GM19467 (cell line): ENCODE measurements around the gene SCUBE3.

Experiments
- ATAC-seq: cut with Tn5 transposase; IDR thresholded peaks from one replicate; pipeline ENCODE4 v1.9.1; 2021; ENCODE audit warnings: mild to moderate bottlenecking, moderate library complexity; ENCODE audit not compliant: unreplicated experiment

SCUBE3 gene

DNA sequence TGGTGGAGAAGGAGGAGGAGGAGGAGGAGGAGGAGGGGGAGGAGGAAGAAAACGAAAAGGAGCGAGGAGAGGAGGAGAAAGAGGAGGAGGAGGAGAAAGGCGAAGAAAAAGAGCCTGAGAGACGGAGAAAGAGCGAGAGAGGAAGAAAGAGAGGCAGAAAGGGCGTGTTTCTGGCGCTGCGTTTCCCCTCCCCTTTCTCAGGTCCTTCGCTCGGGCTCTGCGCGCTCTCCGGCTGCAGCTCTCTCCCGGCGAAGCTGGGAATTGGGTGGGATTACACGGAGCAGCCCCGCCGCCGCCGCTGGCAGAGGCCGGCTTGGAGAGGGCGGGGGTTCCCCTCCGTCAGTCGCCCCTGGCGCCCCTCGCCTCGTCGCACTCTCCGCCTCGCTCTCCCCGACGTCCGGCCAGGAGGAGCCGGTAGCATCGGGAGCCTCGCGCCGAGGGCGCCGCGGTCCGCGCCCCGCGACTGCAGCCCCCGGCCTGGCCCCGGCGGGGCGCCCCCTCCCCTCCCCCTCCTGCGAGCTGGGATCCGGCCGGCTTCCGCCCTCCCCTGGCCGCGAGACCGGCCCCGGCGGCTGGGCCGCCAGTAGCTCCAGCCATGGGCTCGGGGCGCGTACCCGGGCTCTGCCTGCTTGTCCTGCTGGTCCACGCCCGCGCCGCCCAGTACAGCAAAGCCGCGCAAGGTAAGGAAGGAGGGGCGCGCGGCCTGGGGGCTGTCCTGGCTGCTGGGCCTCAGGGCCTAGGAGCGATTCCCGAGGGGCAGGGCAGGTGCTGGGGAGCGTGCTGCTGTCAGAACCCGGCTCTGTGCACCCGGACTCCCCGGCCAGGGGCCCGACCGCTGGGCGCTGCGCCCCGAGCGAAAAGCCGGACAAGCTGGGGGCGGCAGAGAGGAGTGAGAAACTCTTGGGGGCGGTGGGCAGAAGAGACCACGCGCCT is at the start of gene SCUBE3:
Gene SCUBE3 (plus strand): TSS at position 133 of the 933 bp plus-strand sequence. CDS start 463 bp downstream, at position 596.
- no peak for ATAC-seq

DNA sequence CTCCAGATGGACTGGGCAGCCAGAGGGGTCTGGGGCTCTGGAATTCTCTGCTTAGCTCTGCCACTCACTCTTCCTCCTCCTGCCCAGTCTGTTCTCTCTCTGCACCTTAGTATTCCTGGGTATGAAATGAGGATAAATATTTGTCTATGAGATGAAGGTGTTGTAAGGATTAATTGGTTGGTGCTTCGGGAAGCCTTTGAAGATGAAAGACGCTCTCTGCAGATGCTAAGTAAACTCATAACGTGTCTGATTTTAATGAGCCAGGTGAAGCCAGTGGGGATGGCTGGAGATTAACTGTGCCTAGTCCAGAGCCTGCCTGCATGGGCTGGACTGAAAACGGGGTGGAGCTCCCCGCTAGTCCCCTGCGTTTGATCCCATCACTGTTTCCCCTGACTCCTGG is 49.5 kb upstream of the SCUBE3 start:
- no peak for ATAC-seq

DNA sequence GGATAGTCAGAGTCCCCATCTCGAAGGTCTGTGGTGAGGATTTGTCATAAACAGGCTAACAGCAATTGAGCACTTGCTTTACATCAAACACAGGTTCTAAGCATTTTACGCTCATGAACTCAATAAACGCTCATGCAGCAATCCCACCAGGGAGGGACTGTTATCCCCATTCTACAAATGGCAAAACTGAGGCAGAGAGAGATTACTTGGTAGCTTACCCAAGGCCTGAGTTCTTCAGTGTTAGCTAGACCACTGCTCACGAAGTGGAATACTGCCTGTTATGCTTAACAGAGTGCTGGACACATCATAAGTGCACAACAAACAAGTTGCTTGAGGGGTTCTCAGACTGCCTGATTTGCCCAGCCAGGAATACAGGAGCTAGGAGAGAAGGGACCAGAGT is 48.9 kb upstream of the SCUBE3 start:
- ATAC-seq, result no peak

DNA sequence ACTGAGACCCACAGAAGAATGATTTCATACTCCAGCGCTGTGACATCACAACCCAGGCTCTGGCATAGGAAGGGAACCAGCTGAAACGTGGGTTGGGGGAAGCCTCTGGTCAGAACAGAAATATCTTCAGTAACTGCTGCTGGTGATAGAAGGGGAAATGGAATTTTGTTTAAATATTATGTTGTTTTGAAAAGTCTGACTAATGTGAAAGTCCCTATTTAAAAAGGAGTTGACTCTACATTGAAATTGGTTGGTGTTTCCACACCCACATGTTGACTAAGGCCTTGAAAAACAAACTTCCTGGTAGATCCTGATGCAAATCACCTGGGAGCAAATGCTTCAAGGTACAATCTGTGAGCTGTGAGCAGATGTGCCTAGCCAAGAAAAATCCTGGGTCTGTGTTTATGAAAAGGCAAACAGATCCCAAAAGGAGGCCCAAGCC is 48.1 kb upstream of the SCUBE3 start:
- ATAC-seq, result no peak

DNA sequence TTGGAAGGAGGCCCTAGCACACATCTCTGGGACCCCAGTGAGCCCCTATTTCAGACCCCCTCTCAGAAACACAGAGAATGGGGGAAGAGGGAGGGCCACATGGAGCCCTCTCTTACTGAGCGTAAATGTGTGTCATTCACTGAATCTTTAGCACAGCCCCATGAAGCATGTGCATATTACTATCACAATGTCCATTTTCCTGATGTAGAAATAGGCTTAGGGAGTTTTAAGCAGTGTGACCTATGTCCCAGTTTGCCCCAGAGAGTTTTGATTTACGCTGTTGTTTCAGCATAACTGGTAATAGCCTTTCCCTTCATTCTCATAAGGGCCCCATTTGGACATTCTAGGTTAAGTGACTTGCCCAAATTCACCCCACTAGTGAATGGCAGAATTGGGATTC is 47.6 kb upstream of the SCUBE3 start:
- no peak for ATAC-seq

DNA sequence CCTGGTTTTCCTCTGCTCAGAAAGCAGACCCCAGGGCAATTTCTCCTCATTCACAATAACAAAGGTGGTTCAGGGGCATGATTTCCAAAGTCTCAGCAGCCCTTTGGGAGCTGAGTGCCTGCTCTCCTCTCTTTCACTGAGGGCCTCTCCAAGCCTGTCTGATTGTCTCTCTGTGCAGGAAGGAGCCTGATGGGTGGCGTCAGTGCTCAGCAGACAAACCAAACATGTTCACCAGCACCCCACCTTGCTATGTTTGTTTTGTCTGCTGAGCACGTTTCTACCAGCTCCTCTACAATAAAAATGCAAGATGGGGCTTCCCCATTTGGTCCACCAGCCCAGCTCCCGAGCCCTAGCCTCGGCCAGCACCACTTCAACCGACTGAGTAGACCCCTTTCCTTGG is 47.2 kb upstream of the SCUBE3 start:
- no peak for ATAC-seq

DNA sequence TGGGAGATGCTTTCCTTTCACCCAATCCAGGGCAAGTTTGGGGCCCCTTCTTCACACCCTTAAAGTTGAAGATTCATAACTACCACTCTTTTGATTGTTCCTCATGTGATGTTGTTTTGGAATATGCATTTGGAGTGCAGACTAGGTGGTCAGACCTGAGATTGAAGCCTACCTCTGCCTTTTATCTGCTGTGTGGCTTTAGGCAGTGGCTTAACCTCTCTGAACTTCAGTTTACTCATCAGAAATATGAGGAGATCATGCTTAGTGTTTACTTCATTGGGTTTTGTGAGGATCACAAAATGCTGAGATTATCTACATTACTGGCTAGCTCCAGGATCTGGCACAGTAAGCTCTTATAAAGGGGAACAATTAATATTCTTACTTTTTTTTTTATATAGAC is 46.3 kb upstream of the SCUBE3 start:
- no peak for ATAC-seq

DNA sequence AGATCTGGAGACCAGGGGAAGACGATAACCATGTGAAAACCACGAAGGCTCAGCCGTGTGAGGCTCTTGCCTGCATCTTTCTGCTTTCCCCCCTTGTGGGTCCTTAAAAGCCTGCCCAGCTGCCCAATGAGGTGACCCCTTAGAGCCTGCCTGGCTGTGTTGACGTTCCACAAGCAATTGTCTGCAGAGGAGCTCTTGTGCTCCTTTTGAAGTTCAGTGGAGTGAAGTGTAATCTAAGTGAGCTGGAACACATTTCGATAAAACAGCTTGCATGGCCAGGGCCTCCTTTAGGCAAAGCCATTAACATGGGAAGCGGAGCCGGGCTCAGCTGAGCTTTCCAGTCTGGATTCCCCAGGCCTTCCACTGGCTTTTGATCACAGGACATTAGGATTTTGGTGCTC is 45.3 kb upstream of the SCUBE3 start:
- ATAC-seq, result no peak

DNA sequence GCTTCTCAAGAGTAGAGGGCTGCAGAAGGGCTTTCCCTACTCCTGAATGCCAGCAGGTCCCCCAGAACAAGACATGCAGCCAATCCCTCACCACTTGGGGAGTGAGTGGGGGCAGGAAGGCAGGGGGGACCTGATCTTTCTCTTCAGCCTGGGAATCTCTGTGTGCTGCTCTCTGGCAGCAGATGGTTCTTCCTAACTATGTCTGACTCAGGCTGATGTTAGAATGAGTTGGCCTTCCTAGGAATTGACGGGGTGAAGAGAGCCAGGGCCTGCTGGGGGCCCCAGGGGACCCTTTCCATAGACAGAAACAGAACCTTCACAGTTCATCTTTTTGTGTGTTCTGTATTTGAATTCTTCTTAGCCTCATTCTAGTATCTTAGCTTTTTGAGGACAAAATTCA is 43.6 kb upstream of the SCUBE3 start:
- ATAC-seq, result no peak

DNA sequence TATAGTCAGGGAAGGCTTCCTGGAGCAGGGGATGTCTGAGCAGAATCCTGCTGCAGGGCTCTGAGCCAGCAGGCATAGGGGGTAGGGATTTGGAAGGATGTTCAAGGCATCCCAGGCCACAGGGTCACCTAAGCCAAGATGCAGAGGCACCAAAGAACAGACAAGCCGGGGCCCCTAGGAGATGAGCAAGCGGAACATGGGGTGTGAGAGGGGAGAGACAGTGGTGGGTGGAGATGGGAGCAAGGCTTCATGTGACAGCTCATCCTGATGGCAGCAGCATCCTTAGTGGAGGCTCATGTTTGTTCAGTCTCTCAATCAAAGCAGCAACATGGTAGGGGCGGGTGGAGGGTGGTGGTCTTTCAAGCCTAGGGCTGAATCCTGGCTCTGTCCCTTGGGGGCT is 42.9 kb upstream of the SCUBE3 start:
- ATAC-seq, result no peak

DNA sequence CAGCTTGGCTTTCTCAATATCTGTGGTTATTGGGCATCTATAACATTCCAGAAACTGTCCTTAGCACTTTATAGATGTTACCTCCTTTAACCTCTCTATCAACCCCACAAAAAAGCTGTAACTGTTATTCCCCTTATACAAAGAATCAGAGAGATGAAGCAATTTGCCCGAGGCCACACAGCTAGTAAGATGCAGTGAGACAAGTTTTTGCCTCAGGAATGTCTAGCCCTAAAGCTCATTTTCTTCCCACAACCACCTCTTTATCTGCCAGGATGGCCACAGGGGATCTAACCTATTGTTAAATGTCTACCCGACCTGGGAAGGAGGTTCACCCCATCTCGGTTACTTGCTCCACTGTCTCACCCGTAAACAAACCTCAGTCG is 40.7 kb upstream of the SCUBE3 start:
- no peak for ATAC-seq

DNA sequence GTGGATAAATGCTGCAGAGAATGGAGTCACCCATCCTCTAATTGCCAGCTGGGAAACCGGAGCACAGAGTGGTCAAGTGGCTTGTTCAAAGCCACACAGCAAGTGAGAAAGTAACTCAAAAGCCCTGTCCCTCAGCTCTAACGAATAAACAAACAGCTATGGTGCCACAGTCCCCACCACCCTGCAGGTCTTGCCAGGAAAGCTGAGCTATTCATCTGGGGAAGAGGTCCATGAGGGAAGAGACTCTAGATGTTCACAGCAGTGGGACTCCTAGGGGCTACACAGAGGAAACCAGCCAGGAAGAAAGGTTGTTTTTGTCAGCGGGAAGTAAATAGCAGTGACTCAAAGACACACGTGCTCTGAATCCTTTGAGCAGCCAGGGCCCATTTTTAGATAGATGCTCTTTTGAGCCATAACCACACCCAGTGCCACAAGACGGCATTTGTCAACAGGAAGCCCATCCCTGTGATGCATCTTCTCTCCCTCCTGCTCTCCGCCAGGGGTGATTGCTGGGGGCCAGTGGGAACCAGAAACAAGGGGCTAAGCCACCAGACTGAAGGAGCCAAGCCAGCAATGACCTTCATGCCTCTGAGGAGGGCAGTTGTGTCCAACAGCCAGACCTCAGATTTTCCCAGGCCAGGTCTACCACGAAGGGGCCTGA is 40.2 kb upstream of the SCUBE3 start:
- ATAC-seq, result no peak

DNA sequence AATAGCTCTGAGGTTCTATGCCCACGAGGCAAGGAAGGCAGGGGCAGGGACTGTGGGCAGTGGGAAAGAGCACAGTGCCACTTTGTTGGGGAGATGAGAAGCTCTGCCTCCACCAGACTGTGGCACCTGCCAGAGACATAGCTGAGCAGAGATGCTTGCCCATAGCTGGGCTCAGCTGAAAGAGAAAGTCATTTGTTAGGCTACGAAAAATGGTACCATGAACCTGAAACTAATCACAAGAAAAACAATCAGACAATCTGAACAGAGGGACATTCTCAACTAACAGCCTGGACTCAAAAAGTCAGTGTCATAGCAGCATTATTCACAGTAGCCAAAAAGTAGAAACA is 39.7 kb upstream of the SCUBE3 start:
- no peak for ATAC-seq

DNA sequence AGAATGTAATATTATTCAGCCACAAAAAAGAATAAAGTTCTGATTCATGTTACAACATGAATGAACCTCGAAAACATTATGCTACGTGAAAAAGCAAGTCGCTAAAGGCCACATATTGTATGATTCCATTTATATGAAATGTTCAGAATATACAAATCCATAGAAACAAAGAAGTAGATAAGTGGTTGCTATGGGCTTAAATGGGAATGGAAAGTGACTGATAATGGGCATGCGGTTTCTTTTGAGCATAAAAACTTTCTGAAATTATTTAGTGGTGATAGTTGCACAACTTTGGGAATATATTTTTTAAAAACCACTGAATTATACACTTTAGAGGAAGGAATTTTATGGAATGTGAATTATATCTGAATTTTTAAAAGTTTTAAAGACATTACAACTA is 39.3 kb upstream of the SCUBE3 start:
- no peak for ATAC-seq

DNA sequence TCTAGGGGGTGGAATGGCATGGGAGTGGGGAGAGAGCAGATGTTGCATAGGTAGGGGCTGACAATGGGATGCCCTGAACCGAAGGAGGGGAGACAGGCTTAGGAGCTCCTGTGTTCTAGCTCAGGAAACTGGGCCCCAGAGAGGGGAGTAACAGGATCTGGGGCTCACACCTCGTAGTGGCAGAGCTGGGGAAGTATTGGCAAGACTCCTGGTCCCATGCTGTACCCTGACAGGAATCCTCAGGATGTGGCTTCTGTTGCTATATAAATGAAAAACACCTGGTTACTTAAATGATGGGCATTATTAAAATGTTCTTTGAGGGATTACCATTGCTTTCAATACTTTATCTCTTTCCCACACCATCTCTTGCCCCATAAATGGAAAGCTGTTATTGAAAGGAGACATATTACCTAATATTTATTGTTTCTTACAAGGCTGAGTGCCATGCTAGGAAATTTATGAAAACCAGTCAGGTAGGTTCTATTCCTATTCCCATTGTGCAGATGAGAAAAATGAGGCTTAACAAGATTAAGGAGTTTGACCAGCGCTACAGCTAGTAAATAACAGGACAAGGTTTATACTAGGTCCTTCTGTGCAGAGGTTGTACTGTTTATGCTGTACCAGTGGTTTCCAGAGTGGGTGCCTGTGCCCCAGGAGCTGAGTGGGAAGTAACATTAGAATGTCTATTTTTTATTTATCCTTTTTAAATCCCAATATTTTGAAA is 37.3 kb upstream of the SCUBE3 start:
- no peak for ATAC-seq

DNA sequence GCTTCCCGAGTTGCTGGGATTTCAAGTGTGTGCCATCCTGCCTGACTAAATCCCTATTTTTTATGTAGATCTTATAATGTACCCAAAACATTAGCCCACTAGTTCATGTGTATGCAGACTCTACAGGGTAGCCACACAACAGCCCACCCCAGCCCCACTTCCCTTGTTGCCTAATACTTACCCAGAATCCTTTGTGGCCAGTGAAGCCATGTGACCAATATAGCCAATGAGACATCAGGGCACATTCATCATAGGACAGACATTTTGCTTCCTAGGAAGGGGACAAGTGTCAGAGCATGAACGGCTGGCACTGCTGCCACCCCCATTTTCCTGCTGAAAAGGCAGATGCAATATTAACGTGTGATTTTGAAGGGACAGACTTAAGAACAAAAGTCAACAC is 36.6 kb upstream of the SCUBE3 start:
- no peak for ATAC-seq

DNA sequence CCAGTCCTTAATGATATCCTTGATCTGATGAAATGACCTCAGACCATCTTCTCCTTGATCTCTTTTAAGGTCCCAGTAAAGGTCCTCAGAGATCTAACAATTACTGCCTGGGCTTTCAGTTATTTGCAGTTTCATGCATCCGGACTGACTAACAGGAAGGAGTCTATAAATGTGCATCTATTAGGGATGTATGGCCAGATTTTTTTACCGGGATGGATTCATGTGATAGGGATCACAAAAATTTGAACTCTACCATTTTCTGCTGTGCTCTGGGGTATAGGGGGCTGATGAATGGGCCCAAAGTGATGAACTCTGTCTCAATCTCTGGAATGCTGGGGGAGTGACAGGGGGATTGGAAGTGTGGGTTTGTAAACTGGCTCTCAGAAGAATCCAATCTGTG is 36.2 kb upstream of the SCUBE3 start:
- no peak for ATAC-seq

DNA sequence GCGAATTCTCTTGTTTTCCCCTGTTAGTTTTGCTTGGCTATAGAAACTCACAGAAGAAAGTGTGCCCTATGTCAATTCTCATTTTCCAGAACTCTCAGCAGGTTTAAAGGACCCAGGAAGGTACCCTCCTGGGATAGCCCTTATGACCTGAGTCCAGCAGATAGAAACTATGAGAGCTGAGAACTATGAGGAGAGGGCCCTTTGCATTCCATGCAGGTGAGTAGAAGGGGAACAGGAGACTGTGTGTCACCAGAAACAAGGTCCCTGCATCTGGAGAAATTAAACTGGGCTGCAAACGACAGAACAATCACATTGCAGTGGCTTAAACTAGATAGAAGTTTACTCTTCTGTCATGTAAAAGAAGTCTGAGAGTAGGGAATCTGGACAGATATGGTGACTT is 35.7 kb upstream of the SCUBE3 start:
- ATAC-seq, result no peak

DNA sequence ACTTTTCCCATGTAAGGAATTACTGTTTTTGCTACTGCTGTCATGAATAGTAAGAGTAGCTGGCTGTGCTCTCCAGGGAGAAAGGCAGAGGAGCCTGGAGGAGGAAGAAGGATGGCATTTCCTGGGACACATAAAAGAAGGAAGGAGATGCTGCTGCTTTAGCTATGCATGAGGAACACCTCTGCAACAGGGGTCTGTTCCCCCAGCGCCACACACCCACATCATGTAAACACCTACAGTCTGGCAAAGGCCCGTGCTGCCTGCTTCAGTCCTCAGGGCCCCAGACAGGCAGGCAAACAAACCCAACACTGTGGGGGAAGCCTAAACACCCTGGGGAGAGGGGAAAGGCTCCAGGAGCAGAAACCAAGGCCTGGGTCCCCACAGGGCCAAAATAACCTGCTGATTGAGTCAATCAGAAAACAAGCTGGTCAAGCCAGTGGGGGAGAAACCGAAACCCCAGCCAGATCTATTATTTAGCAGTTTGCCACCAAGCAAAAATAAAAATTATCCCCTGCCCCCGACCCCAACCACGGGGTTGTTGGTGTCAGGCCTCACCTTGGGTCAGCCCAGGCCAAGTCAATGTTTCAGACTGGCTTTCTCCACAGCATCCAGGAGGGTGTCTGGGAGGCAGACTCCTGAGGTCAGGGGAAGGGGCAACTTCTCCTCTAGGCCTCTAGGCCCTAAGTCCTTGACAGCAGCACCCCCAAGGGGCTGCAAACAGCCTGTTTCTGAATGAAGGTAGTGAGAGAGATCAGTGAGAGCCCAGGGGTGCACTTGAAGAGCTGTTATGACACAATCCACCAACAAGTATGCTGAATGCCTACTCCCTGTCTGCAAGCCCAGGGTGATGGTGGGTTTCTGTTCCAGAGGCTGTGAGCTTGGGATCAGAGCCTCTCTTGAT is 34.6 kb upstream of the SCUBE3 start:
- no peak for ATAC-seq

DNA sequence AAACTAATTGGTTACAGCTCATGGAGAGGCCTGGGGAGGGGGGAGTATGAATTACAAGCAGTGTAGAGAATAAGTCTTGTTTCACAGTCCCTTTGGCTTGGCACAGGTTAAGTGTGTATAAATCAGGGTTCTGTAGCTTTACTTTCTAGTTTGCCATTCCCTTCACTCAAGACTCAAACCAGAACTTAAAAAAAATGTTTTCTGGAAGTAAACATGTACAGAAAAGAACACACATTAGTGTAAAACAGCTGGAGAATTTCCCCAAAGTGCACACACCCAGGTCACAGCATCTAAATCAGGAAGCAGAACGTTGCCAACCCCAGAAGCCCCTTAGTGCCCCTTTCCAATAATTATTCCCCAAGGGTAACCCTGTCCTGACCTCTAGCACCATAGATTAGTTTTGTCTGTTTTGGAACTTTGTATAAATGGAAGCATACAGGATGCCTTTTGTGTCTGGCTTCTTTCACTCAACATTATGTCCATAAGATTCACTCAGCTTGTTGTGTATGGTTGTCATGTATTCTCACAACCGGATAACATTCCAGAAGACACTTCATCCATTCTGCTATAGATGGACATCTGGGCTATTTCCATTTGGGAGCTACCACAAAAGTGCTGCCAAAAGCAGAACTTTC is 33.7 kb upstream of the SCUBE3 start:
- no peak for ATAC-seq
